B cell (primary cell): ENCODE results near the gene UCMA. TPM values are rescaled to one million over a fixed set of nuclear protein-coding genes. Genes with fewer than 3 reads are reported as not detected.

Experiments
- ATAC-seq: fragments of 200-7000 bp; cut with Tn5 transposase; one replicate; pipeline ENCODE4 v1.10.0; 2021; ENCODE audit warnings: low read depth, mild to moderate bottlenecking, moderate number of reproducible peaks, moderate library complexity
- CTCF ChIA-PET: fragments of 350-600 bp; sonication (Branson Sonifier 250); formaldehyde crosslinking; loops from one replicate; lab custom pipeline; 2021; ENCODE audit warnings: antibody characterized with exemption, inconsistent platforms; lab: Charles Lee
- POLR2A ChIA-PET: fragments of 350-600 bp; sonication (Branson Sonifier 250); formaldehyde crosslinking; loops from one replicate; lab custom pipeline; 2021; ENCODE audit warnings: antibody characterized with exemption; lab: Charles Lee
- DNase-seq: peaks from one replicate; pipeline ENCODE4 v3.0.0; 2013
- H2AFZ ChIP-seq: 2 replicates; pipeline ENCODE4 v1.6.1; 2012; ENCODE audit warnings: mild to moderate bottlenecking, low read depth, low read length; ENCODE audit not compliant: insufficient read depth, poor library complexity, severe bottlenecking
- H3K27ac ChIP-seq, 2 donors: 1 replicate in 1 of 2; 2 replicates in 1 of 2; pipeline ENCODE4 v1.5.1; 2012 to 2013; ENCODE audit warnings: low read length in 2 of 2, mild to moderate bottlenecking in 2 of 2, moderate library complexity in 1 of 2
- H3K27me3 ChIP-seq, 4 experiments: fragments of 200-600 bp in 1 of 4; sonication (generic) in 1 of 4; replicated peaks in 1 of 4; 1 replicate in 2 of 4; 2 replicates in 2 of 4; pipeline versions ENCODE4 v1.6.1 to v1.7.0; 2013 to 2016; ENCODE audit warnings: low read length in 3 of 4, mild to moderate bottlenecking in 2 of 4, mixed read lengths in 1 of 4, moderate library complexity in 1 of 4; ENCODE audit not compliant: insufficient read depth in 4 of 4, control insufficient read depth in 3 of 4; ENCODE audit errors: control extremely low read depth in 1 of 4
- H3K36me3 ChIP-seq, 2 experiments: replicated peaks in 1 of 2; 1 replicate in 1 of 2; 2 replicates in 1 of 2; pipeline versions ENCODE4 v1.6.1 to v1.7.1; 2013; ENCODE audit warnings: low read length in 1 of 2; ENCODE audit not compliant: insufficient read depth in 2 of 2, control insufficient read depth in 1 of 2; ENCODE audit errors: control extremely low read depth in 1 of 2, extremely low read depth in 1 of 2
- H3K4me1 ChIP-seq, 2 donors: fragments of 200-600 bp in 1 of 2; sonication (generic) in 1 of 2; 1 replicate in 1 of 2; 2 replicates in 1 of 2; pipeline versions ENCODE4 v1.5.1 to v1.6.1; 2013 to 2017; ENCODE audit warnings: low read length in 2 of 2; ENCODE audit not compliant: control insufficient read depth in 2 of 2, insufficient read depth in 2 of 2
- H3K4me2 ChIP-seq: replicated peaks from 2 replicates; pipeline ENCODE3; 2012; ENCODE audit warnings: mild to moderate bottlenecking, low read depth, low read length; ENCODE audit not compliant: poor library complexity, severe bottlenecking
- H3K4me3 ChIP-seq, 5 experiments: fragments of 200-600 bp in 1 of 5; sonication (generic) in 1 of 5; 1 replicate in 3 of 5; 2 replicates in 2 of 5; pipeline versions ENCODE4 v1.5.1 to v1.7.0; 2011 to 2016; ENCODE audit warnings: low read length in 4 of 5, mild to moderate bottlenecking in 4 of 5, low read depth in 2 of 5, control low read depth in 1 of 5, moderate library complexity in 1 of 5; ENCODE audit not compliant: insufficient read depth in 1 of 5; ENCODE audit errors: control extremely low read depth in 1 of 5, extremely low read depth in 1 of 5
- H3K79me2 ChIP-seq: fragments of 200-600 bp; sonication (generic); one replicate; pipeline ENCODE4 v1.6.0; 2016; ENCODE audit warnings: low read length; ENCODE audit not compliant: control insufficient read depth, insufficient read depth
- H3K9ac ChIP-seq: fragments of 200-600 bp; sonication (generic); 2 replicates; pipeline ENCODE4 v1.6.1; 2017; ENCODE audit warnings: mild to moderate bottlenecking, low read length, moderate library complexity
- H3K9me3 ChIP-seq, 3 donors: one replicate each; pipeline versions ENCODE4 v1.6.1 to v1.7.1; 2013; ENCODE audit warnings: low read length in 2 of 3; ENCODE audit not compliant: control insufficient read depth in 2 of 3, insufficient read depth in 1 of 3; ENCODE audit errors: control extremely low read depth in 1 of 3
- H4K20me1 ChIP-seq: 2 replicates; pipeline ENCODE4 v1.6.0; 2012; ENCODE audit warnings: mild to moderate bottlenecking, low read length; ENCODE audit not compliant: insufficient read depth, control insufficient read depth, poor library complexity, severe bottlenecking
- H3K27ac Mint-ChIP-seq: one replicate; pipeline ENCODE4 v1.8.0; 2021; ENCODE audit warnings: mixed read lengths
- H3K27me3 Mint-ChIP-seq: one replicate; pipeline ENCODE4 v1.8.0; 2021; ENCODE audit warnings: mixed read lengths
- H3K4me1 Mint-ChIP-seq: one replicate; pipeline ENCODE4 v1.8.0; 2021; ENCODE audit warnings: mixed read lengths
- H3K4me3 Mint-ChIP-seq: one replicate; pipeline ENCODE4 v1.8.0; 2021; ENCODE audit warnings: mixed read lengths
- H3K9me3 Mint-ChIP-seq: one replicate; pipeline ENCODE4 v1.8.0; 2022; ENCODE audit warnings: mixed read lengths; ENCODE audit not compliant: insufficient read depth
- EZH2 ChIP-seq: IDR thresholded peaks from 2 replicates; pipeline ENCODE4 v1.6.1; 2012; ENCODE audit warnings: borderline replicate concordance, low read depth, mild to moderate bottlenecking, moderate library complexity, low read length; ENCODE audit not compliant: insufficient read depth, poor library complexity, severe bottlenecking
- WGBS: methylation state at CpG from one replicate; pipeline ENCODE4 v1.1.5; 2013; ENCODE audit warnings: missing lambda C conversion rate; ENCODE audit not compliant: insufficient coverage; 5-methylcytosine and 5-hydroxymethylcytosine counted together
- intact Hi-C: fragments of 100-400 bp; cut with micrococcal nuclease; formaldehyde crosslinking; loops from one replicate; pipeline ENCODE4 v1.10.0; 2022
- polyA plus RNA-seq: library from polyadenylated mRNA; depleted of rRNA; stranded (reverse); fragments of >200 nt; gene quantifications from 2 replicates; pipeline ENCODE4 v1.2.3, GENCODE V29; 2012
- total RNA-seq, 2 donors: library from RNA; stranded (reverse); fragments of 120-200 nt in 1 of 2; gene quantifications; 1 replicate in 1 of 2; 2 replicates in 1 of 2; pipeline versions ENCODE4 v1.2.3 to v1.2.4, GENCODE V29; 2013 to 2022
- TF ChIP-seq, protein P1 (sequence below): fragments of 200-600 bp; IDR thresholded peaks from one replicate; pipeline ENCODE4 v1.8.0; 2022; ENCODE audit warnings: antibody characterized with exemption, mild to moderate bottlenecking

UCMA gene
- total and polyA plus RNA-seq, 2 donors (not counting 1 experiment from before 2014, with no cell fraction given) = not detected

DNA sequence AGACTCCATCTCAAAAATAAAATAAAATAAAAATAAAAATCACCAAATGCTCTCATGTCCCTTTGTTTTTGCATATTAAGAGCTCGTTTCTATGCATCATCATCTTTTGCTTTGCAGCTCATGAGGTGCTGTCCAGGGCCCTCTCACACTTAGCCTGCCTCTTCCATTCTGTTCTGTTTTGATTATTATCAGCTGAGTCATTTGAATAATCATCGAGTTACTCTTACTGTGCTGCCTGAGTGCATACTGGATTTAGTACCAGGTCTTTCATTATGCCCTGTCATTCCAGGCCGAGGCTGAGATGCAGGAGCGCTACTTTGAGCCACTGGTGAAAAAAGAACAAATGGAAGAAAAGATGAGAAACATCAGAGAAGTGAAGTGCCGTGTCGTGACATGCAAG is 33.0 kb downstream of the UCMA start:
- WGBS = 98% methylated on average over 4 of the region's 6 CpGs
- ATAC-seq = no peak
- no peaks in the 10 kb centered on the region for H3K9me3 Mint-ChIP-seq
- ChIA-PET CTCF (no interaction called here), POLR2A (no interaction called here)
- H4K20me1 ChIP-seq = no peaks in the 10 kb centered on the region
- H3K79me2 ChIP-seq = no peaks in the 10 kb centered on the region
- H3K9ac ChIP-seq = no peak overlapping the region
- TF ChIP-seq, protein P1, sequence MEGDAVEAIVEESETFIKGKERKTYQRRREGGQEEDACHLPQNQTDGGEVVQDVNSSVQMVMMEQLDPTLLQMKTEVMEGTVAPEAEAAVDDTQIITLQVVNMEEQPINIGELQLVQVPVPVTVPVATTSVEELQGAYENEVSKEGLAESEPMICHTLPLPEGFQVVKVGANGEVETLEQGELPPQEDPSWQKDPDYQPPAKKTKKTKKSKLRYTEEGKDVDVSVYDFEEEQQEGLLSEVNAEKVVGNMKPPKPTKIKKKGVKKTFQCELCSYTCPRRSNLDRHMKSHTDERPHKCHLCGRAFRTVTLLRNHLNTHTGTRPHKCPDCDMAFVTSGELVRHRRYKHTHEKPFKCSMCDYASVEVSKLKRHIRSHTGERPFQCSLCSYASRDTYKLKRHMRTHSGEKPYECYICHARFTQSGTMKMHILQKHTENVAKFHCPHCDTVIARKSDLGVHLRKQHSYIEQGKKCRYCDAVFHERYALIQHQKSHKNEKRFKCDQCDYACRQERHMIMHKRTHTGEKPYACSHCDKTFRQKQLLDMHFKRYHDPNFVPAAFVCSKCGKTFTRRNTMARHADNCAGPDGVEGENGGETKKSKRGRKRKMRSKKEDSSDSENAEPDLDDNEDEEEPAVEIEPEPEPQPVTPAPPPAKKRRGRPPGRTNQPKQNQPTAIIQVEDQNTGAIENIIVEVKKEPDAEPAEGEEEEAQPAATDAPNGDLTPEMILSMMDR = no peak
- TF ChIP-seq EZH2 = no peak
- DNase-seq = no peak
- no peaks in the 10 kb centered on the region for H3K36me3 ChIP-seq
- no peak overlapping the region for H3K27ac Mint-ChIP-seq
- H3K27me3 ChIP-seq = no peaks in the 10 kb centered on the region
- no peaks in the 10 kb centered on the region for H3K4me1 Mint-ChIP-seq
- H3K4me3 ChIP-seq = no peak overlapping the region
- no peak overlapping the region for H3K4me3 Mint-ChIP-seq
- H3K4me2 ChIP-seq = no peak overlapping the region
- H3K27me3 Mint-ChIP-seq = no peaks in the 10 kb centered on the region
- H2AFZ ChIP-seq = no peak overlapping the region
- intact Hi-C loops = no loop called here
- H3K4me1 ChIP-seq = no peaks in the 10 kb centered on the region
- no peaks in the 10 kb centered on the region for H3K9me3 ChIP-seq
- H3K27ac ChIP-seq = no peak overlapping the region

DNA sequence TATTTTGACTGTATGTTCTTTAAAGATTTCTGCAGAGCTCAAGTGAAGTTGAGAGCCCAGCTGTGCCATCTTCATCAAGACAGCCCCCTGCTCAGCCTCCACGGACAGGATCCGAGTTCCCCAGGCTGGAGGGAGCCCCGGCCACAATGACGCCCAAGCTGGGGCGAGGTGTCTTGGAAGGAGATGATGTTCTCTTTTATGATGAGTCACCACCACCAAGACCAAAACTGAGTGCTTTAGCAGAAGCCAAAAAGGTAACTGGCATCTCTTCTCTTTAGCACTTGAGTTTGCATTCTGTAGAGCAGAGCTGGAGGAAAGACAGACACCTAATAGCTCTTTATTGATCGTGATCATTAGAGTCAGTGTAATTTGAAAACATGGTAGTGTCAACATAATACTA is 39.2 kb downstream of the UCMA start:
- POLR2A ChIA-PET = no interaction called here
- Histone ChIP-seq H3K4me1 (no peaks in the 10 kb centered on the region), H3K36me3 (no peaks in the 10 kb centered on the region), H3K9ac (no peak overlapping the region), H3K27me3 (no peaks in the 10 kb centered on the region), H3K27ac (no peak overlapping the region), H2AFZ (no peak overlapping the region), H3K79me2 (no peaks in the 10 kb centered on the region), H3K4me3 (no peak overlapping the region), H3K4me2 (no peak overlapping the region), H3K9me3 (no peaks in the 10 kb centered on the region), H4K20me1 (no peaks in the 10 kb centered on the region)
- CTCF ChIA-PET = interaction anchor here (1.6 kb wide), 1 partner anchor 11 kb away, joined by 3 read pairs; no protein-coding TSS in a partner anchor
- H3K27ac Mint-ChIP-seq = no peak overlapping the region
- WGBS = 100% methylated on average over 4 of the region's 6 CpGs
- intact Hi-C loops = no loop called here
- no peaks in the 10 kb centered on the region for H3K27me3 Mint-ChIP-seq
- no peak for TF ChIP-seq EZH2
- TF ChIP-seq, protein P1 = no peak
- no peaks in the 10 kb centered on the region for H3K4me1 Mint-ChIP-seq
- DNase-seq (no peak), ATAC-seq (no peak)
- H3K4me3 Mint-ChIP-seq = no peak overlapping the region
- H3K9me3 Mint-ChIP-seq = no peaks in the 10 kb centered on the region
